ACC112 (cell line): ENCODE results near the gene PPT2.
A peak's percentile ranks its signal among the peaks of the same experiment; 100 is the strongest.

Experiments
- H2AFZ ChIP-seq: fragments of 200-600 bp; sonication (generic); one replicate; pipeline ENCODE4 v1.6.0; 2017; ENCODE audit warnings: antibody characterized with exemption, low read length; ENCODE audit not compliant: unreplicated experiment
- H3K27ac ChIP-seq: fragments of 200-600 bp; sonication (generic); 2 replicates; pipeline ENCODE4 v1.5.1; 2014; ENCODE audit warnings: low read depth, mild to moderate bottlenecking, antibody characterized with exemption, low read length, moderate library complexity
- H3K27me3 ChIP-seq: fragments of 200-600 bp; sonication (generic); 2 replicates; pipeline ENCODE4 v1.6.1; 2014; ENCODE audit warnings: mild to moderate bottlenecking, antibody characterized with exemption, low read length, moderate library complexity, mixed read lengths; ENCODE audit not compliant: insufficient read depth
- H3K36me3 ChIP-seq: fragments of 200-600 bp; sonication (generic); 2 replicates; pipeline ENCODE4 v1.6.1; 2016; ENCODE audit warnings: mild to moderate bottlenecking, antibody characterized with exemption, low read length, moderate library complexity, mixed read lengths; ENCODE audit not compliant: insufficient read depth
- H3K4me1 ChIP-seq: fragments of 200-600 bp; sonication (generic); one replicate; pipeline ENCODE4 v1.6.1; 2016; ENCODE audit warnings: low read length, mixed read lengths; ENCODE audit not compliant: insufficient read depth, unreplicated experiment, control insufficient read depth
- H3K4me3 ChIP-seq: fragments of 200-600 bp; sonication (generic); 2 replicates; pipeline ENCODE4 v1.5.1; 2014; ENCODE audit warnings: mild to moderate bottlenecking, low read depth, low read length
- H3K79me2 ChIP-seq: fragments of 200-600 bp; sonication (generic); one replicate; pipeline ENCODE4 v1.6.0; 2016; ENCODE audit warnings: low read length; ENCODE audit not compliant: control insufficient read depth, unreplicated experiment, insufficient read depth

The PPT2 gene

DNA sequence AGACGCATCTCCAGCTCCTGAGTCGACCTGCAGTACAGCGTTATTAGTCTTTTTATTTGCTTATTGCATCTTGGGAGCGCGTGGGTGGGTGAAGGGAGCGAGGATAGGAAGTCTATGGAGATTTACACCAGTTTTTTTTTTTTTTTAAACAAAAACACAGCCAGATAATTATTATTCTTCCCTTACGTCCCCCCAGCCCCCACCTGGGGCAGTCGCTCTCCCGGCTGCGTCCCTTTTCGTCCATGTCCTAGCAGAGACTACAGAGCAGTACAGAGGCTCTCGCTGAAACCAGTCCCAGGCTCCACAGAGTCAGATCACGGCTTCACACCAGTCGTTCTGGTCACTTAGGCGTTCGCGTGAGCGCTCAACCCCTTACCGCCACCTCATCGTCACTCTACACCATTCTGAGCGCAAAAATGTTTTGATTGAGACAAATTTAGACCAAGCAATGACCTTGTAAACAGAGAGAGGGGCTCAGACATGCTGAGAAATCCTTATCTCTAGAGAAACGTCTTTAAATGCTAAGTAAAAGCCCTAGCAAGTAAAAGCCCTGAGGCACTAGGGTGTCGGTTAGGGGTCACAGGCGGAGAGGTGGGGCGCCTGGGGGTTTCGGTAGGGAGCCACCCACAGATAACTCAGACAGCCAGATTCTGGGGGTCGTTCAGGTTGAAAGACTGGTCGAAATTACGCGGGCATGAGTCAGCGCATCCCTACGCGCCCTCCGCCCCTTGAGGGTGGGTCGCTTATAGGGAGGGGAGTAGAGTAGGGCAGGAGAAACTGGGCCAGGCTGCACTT lies 975 bp upstream of the PPT2 start:
- Histone ChIP-seq H3K36me3 (peaks cover 7% of the 10 kb centered on the region; the same call in 1 of the 2 replicates), H3K4me1 (peaks cover 23% of the 10 kb centered on the region), H2AFZ (peak overlapping the region; percentile 4), H3K27ac (peak overlapping the region; percentile 75), H3K27me3 (no peaks in the 10 kb centered on the region), H3K4me3 (peak overlapping the region; percentile 96), H3K79me2 (peaks cover 20% of the 10 kb centered on the region)

DNA sequence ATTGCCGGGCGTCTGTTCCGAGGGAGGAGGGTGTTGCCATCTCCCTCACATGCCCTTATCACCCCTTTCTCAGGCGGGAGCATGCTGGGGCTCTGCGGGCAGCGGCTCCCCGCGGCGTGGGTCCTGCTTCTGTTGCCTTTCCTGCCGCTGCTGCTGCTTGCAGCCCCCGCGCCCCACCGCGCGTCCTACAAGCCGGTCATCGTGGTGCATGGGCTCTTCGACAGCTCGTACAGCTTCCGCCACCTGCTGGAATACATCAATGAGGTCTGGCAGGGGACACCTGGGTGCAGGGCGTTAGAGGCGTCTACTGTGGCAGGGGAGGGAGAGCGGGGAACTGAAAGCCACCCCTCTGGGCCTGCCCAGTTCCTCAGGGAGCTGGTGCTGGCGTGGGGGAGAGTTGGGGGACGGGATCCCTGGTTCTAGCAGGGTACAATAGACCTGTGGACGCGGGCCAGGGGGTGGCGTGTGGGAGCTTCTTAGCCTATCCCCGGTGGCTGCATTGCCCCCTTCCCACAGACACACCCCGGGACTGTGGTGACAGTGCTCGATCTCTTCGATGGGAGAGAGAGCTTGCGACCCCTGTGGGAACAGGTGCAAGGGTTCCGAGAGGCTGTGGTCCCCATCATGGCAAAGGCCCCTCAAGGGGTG lies 697 bp downstream of the PPT2 start:
- peak overlapping the region; percentile 77 for H2AFZ ChIP-seq
- peaks cover 23% of the 10 kb centered on the region for H3K4me1 ChIP-seq
- peaks cover 12% of the 10 kb centered on the region; the same call in 1 of the 2 replicates for H3K36me3 ChIP-seq
- peak overlapping the region; percentile 75 for H3K27ac ChIP-seq
- H3K79me2 ChIP-seq: peaks cover 20% of the 10 kb centered on the region
- peak overlapping the region; percentile 96 for H3K4me3 ChIP-seq
- no peaks in the 10 kb centered on the region for H3K27me3 ChIP-seq

DNA sequence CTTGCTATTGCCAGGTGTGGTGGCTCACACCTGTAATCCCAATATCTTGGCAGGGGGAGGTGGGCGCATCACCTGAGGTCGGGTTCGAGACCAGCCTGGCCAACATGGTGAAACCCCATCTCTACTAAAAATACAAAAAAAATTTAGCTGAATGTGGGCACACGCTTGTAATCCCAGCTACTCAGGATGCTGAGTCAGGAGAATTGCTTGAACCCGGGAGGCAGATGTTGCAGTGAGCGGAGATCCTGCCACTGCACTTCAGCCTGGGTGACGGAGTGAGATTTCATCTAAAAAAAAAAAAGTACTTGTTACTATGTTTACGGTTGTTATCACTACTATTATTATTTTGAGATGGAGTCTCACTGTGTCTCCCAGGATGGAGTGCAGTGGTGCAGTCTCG lies 3.0 kb downstream of the PPT2 start:
- no peak overlapping the region for H2AFZ ChIP-seq
- H3K27ac ChIP-seq: no peak overlapping the region
- peaks cover 20% of the 10 kb centered on the region for H3K79me2 ChIP-seq
- no peaks in the 10 kb centered on the region for H3K27me3 ChIP-seq
- peaks cover 12% of the 10 kb centered on the region; the same call in 1 of the 2 replicates for H3K36me3 ChIP-seq
- H3K4me3 ChIP-seq: no peak overlapping the region
- H3K4me1 ChIP-seq: peaks cover 18% of the 10 kb centered on the region

DNA sequence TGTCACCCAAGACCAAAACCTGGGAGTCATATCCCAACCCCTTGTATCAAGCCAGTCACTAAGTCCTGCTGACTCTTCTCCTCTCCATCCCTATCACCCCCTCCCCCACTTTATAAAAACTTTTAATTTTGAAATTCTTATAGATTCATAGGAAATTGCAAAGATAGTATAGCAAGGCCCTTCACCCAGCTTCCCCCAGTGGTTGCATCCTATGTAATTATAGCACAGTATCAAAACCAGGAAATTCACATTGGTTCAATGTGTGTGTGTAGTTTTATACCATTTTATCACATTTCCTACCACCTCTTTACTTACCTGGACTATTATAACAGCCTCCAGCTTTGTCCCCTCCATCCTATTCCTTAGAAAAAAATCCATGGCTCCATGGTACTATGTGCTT lies 4.1 kb downstream of the PPT2 start:
- no peak overlapping the region for H2AFZ ChIP-seq

DNA sequence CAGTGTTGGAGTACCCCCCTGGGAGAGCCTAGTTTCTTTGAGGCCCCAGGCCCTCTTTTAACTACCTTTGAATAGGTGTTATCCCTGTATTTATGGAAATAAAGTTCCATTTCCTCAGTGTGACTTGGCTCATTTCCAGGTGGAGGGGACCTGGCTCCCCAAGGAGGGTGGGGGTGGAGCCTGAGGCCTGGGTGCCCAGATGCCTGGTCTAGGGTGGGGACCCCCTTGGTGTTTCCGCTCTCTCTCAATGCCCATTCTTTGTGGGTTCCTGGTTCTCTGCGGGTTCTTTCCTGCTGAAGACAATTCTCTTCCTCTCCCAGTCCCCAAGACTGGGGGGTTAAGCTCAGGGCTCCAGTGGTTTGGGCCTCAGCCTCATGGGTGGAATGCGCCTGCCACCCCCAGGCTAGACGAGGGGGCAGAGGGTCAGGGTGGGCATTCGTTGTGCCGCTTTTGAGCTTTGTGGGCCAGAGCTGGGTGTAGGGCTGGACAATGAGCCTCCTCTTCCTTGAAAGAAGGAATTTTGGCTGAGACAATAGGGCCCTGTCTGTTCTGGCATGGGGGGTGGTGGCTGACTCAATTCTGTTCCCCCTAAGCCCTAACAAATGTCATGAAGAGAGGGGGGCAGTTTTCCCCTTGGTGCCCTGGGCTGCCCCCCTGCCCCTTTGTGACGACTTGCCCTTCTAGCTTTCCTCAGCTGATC lies 9.8 kb downstream of the PPT2 start:
- no peaks in the 10 kb centered on the region for H3K79me2 ChIP-seq
- H2AFZ ChIP-seq: no peak overlapping the region
- no peaks in the 10 kb centered on the region for H3K27me3 ChIP-seq
- H3K4me3 ChIP-seq: no peak overlapping the region
- H3K4me1 ChIP-seq: peaks cover 5% of the 10 kb centered on the region
- peaks cover 4% of the 10 kb centered on the region; the same call in 1 of the 2 replicates for H3K36me3 ChIP-seq
- no peak overlapping the region for H3K27ac ChIP-seq

More for the DNA sequence above, 4.1 kb downstream of the PPT2 start:
- Histone ChIP-seq H3K4me3 (no peak overlapping the region), H3K79me2 (peaks cover 20% of the 10 kb centered on the region), H3K4me1 (peaks cover 10% of the 10 kb centered on the region), H3K27ac (no peak overlapping the region), H3K36me3 (peaks cover 12% of the 10 kb centered on the region; the same call in 1 of the 2 replicates), H3K27me3 (no peaks in the 10 kb centered on the region)

GRCh38 chr6:32164295-32164694 lies 10.4 kb downstream of the PPT2 start, which contains the start of gene EGFL8:
EGFL8 (plus strand) TSS chr6:32164595; CDS start chr6:32166166, 1,571 bp downstream.
- Histone ChIP-seq H2AFZ (no peak within 1 kb of the TSS), H3K4me1 (peaks cover 11% of the 10 kb centered on the region), H3K79me2 (no peaks in the 10 kb centered on the region), H3K27me3 (no peaks in the 10 kb centered on the region), H3K27ac (no peak within 1 kb of the TSS), H3K4me3 (no peak within 1 kb of the TSS), H3K36me3 (peaks cover 4% of the 10 kb centered on the region; the same call in 1 of the 2 replicates)

DNA sequence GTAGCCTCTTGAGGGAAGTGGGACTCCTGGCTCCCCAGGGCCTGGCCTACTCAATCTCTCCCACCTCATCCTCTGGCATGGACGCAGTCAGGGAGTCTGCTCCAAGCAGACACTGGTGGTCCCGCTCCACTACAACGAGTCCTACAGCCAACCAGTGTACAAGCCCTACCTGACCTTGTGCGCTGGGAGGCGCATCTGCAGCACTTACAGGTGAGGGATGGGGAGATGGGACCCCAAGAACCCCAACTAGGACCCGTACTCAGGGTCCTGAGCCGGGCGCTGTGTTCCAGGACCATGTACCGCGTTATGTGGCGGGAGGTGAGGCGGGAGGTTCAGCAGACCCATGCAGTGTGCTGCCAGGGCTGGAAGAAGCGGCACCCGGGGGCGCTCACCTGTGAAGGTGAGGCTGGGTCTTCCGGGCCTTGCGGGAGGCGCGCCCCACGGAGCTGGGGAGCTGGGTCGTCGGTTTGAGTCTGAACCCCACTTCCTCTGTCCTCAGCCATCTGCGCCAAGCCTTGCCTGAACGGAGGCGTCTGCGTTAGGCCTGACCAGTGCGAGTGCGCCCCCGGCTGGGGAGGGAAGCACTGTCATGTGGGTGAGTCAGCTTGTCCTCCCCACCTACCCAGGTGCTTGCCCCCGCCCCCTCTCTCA lies 12.6 kb downstream of the PPT2 start:
- no peak overlapping the region for H3K4me3 ChIP-seq
- no peaks in the 10 kb centered on the region for H3K79me2 ChIP-seq
- peaks cover 16% of the 10 kb centered on the region for H3K4me1 ChIP-seq
- no peaks in the 10 kb centered on the region for H3K27me3 ChIP-seq
- no peak overlapping the region for H2AFZ ChIP-seq
- H3K27ac ChIP-seq: no peak overlapping the region
- peaks cover 4% of the 10 kb centered on the region; the same call in 1 of the 2 replicates for H3K36me3 ChIP-seq

GRCh38 chr6:32167154-32167760 lies 13.3 kb downstream of the PPT2 start:
- peaks cover 16% of the 10 kb centered on the region for H3K4me1 ChIP-seq
- no peaks in the 10 kb centered on the region for H3K27me3 ChIP-seq
- H3K27ac ChIP-seq: no peak overlapping the region
- H3K4me3 ChIP-seq: no peak overlapping the region
- H3K36me3 ChIP-seq: peaks cover 4% of the 10 kb centered on the region; the same call in 1 of the 2 replicates
- no peaks in the 10 kb centered on the region for H3K79me2 ChIP-seq
- H2AFZ ChIP-seq: no peak overlapping the region

DNA sequence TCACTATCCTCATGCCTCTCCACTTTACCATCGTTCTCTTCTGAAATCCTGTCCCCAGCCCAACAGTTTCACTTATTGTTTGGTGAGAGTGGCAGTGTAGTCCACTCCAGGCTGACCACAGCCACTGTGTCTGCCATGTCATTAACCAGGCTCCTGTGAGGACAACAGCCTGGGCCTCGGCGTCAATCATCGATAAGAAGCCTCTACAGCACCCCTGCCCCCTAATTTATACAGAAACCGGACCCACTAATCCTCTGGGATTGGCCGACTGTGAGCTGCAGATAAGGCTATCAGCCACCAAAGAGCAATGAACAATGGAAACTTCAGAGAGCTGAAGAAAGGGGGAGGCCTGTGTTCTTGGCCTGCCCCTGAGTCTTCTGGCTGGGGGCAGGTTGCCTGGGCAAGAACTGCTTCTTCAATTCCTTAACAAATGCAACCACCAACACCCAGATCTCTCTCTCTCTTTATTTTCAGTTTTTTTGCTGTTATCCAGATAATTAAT lies 13.9 kb downstream of the PPT2 start:
- Histone ChIP-seq H3K36me3 (peaks cover 4% of the 10 kb centered on the region; the same call in 1 of the 2 replicates), H2AFZ (no peak overlapping the region), H3K4me3 (no peak overlapping the region), H3K4me1 (peaks cover 16% of the 10 kb centered on the region), H3K27me3 (no peaks in the 10 kb centered on the region), H3K79me2 (peaks cover 5% of the 10 kb centered on the region), H3K27ac (no peak overlapping the region)
